Measurements from ENCODE around the gene SFXN5.
"Not testable (repeated sequence)": the region's sequence is repeated elsewhere in the genome, so short reads cannot be mapped to it uniquely, and the experiment has no call there.

The SFXN5 gene

GRCh38 chr2:73071360-73072128 lies at the start of gene SFXN5:
Gene SFXN5 (minus strand): TSS chr2:73071712. CDS start chr2:73071705, 7 bp downstream.
- peak; percentile 96 for DNase-seq (ENCODE audit: low spot score)

GRCh38 chr2:73119611-73120239 lies 48.2 kb upstream of the SFXN5 start:
- not testable (repeated sequence) for DNase-seq (ENCODE audit: low spot score)

- no peak for DNase-seq (ENCODE audit: low spot score)
Measured at GRCh38 chr2:73117441-73117840, 45.9 kb upstream of the SFXN5 start.

GRCh38 chr2:73116182-73116960 lies 44.9 kb upstream of the SFXN5 start:
- no peak for DNase-seq (ENCODE audit: low spot score)

- no peak for DNase-seq (ENCODE audit: low spot score)
Measured at GRCh38 chr2:73114273-73114867, 42.9 kb upstream of the SFXN5 start.

- peak; percentile 79 for DNase-seq (ENCODE audit: low spot score)
Measured at GRCh38 chr2:73112913-73113854, 41.7 kb upstream of the SFXN5 start, which contains the start of gene RAB11FIP5. Gene RAB11FIP5 (minus strand): TSS chr2:73112948. CDS start chr2:73112777, 171 bp downstream.

- no peak for DNase-seq (ENCODE audit: low spot score)
Measured at GRCh38 chr2:73112026-73112912, 40.8 kb upstream of the SFXN5 start.

GRCh38 chr2:73111073-73112025 lies 39.8 kb upstream of the SFXN5 start:
- DNase-seq (ENCODE audit: low spot score) = peak; percentile 46

- DNase-seq (ENCODE audit: low spot score) = no peak
Measured at GRCh38 chr2:73110168-73111072, 38.9 kb upstream of the SFXN5 start.

GRCh38 chr2:73109431-73110167 lies 38.1 kb upstream of the SFXN5 start:
- no peak for DNase-seq (ENCODE audit: low spot score)

GRCh38 chr2:73107211-73107926 lies 35.9 kb upstream of the SFXN5 start:
- DNase-seq (ENCODE audit: low spot score) = peak; percentile 59

- DNase-seq (ENCODE audit: low spot score) = no peak
Measured at GRCh38 chr2:73106791-73107190, 35.3 kb upstream of the SFXN5 start.

- no peak for DNase-seq (ENCODE audit: low spot score)
Measured at GRCh38 chr2:73105511-73105971, 34.0 kb upstream of the SFXN5 start.

- DNase-seq (ENCODE audit: low spot score) = no peak
Measured at GRCh38 chr2:73104933-73105332, 33.4 kb upstream of the SFXN5 start.

- no peak for DNase-seq (ENCODE audit: low spot score)
Measured at GRCh38 chr2:73103018-73103542, 31.6 kb upstream of the SFXN5 start.

All from cerebellar cortex (tissue), 1 donor.